CD4-positive, alpha-beta T cell (primary cell): ENCODE measurements around the gene FUS. TPM values are rescaled to one million over a fixed set of nuclear protein-coding genes. Genes with fewer than 3 reads are reported as not detected.
A peak's percentile ranks its signal among the peaks of the same experiment; 100 is the strongest.

Experiments
- ATAC-seq: fragments of 200-7000 bp; cut with Tn5 transposase; one replicate; pipeline ENCODE4 v1.10.0; 2022; ENCODE audit warnings: mild to moderate bottlenecking; ENCODE audit not compliant: poor library complexity
- CTCF ChIA-PET: fragments of 350-600 bp; sonication (Branson Sonifier 250); formaldehyde crosslinking; loops from one replicate; lab custom pipeline; 2021; ENCODE audit warnings: antibody characterized with exemption, inconsistent platforms; lab: Charles Lee
- POLR2A ChIA-PET: fragments of 350-600 bp; sonication (Branson Sonifier 250); formaldehyde crosslinking; loops from one replicate; lab custom pipeline; 2021; ENCODE audit warnings: antibody characterized with exemption, inconsistent platforms; lab: Charles Lee
- DNase-seq, 14 experiments: peaks; one replicate each; pipeline ENCODE4 v3.0.0-alpha.2; 2013 to 2020; ENCODE audit warnings: mixed read lengths in 2 of 14
- H3K27ac ChIP-seq, 2 donors: one replicate each; pipeline versions ENCODE4 v1.5.1 to v1.7.0; 2013; ENCODE audit warnings: low read length in 2 of 2, low read depth in 1 of 2, mild to moderate bottlenecking in 1 of 2
- H3K27me3 ChIP-seq, 2 experiments: 1 replicate in 1 of 2; 2 replicates in 1 of 2; pipeline versions ENCODE4 v1.6.1 to v1.7.0; 2013; ENCODE audit warnings: low read length in 2 of 2, control low read depth in 1 of 2, mild to moderate bottlenecking in 1 of 2, moderate library complexity in 1 of 2; ENCODE audit not compliant: insufficient read depth in 2 of 2, control insufficient read depth in 1 of 2
- H3K36me3 ChIP-seq: one replicate; pipeline ENCODE4 v1.6.1; 2013; ENCODE audit warnings: low read length, control low read depth; ENCODE audit not compliant: insufficient read depth
- H3K4me1 ChIP-seq: one replicate; pipeline ENCODE4 v1.6.1; 2013; ENCODE audit warnings: low read length, control low read depth; ENCODE audit not compliant: insufficient read depth
- H3K4me3 ChIP-seq: one replicate; pipeline ENCODE4 v1.5.1; 2013; ENCODE audit warnings: mild to moderate bottlenecking, low read length, moderate library complexity
- H3K9me3 ChIP-seq, 2 experiments: 1 replicate in 1 of 2; 2 replicates in 1 of 2; pipeline versions ENCODE4 v1.6.1 to v1.7.0; 2013; ENCODE audit warnings: low read length in 2 of 2, mild to moderate bottlenecking in 2 of 2, control low read depth in 1 of 2, moderate library complexity in 1 of 2; ENCODE audit not compliant: control insufficient read depth in 1 of 2, insufficient read depth in 1 of 2
- H3K27ac Mint-ChIP-seq: one replicate; pipeline ENCODE4 v1.8.0; 2020; ENCODE audit warnings: mixed read lengths
- H3K27me3 Mint-ChIP-seq: one replicate; pipeline ENCODE4 v1.8.0; 2021; ENCODE audit warnings: mixed read lengths
- H3K36me3 Mint-ChIP-seq: one replicate; pipeline ENCODE4 v1.8.0; 2021; ENCODE audit warnings: low read depth, mixed read lengths
- H3K4me1 Mint-ChIP-seq: one replicate; pipeline ENCODE4 v1.8.0; 2021; ENCODE audit warnings: low read depth, mixed read lengths
- H3K4me3 Mint-ChIP-seq: one replicate; pipeline ENCODE4 v1.8.0; 2020; ENCODE audit warnings: mild to moderate bottlenecking, mixed read lengths
- H3K9me3 Mint-ChIP-seq: one replicate; pipeline ENCODE4 v1.8.0; 2020; ENCODE audit warnings: mixed read lengths
- intact Hi-C, 2 experiments: fragments of 100-400 bp; cut with DNase I in 1 of 2; cut with micrococcal nuclease in 1 of 2; formaldehyde crosslinking; loops; one replicate each; pipeline versions ENCODE4 v1.15.1 to v1.9.0; 2023 to 2025; cut with DNase I, micrococcal nuclease
- total RNA-seq, 174 experiments: library from RNA in 2 of 174; stranded (reverse) in 2 of 174; gene quantifications; one replicate each; pipeline ENCODE4 v1.2.3 and lab custom pipeline; 2021 to 2026
- TF ChIP-seq, protein P1 (sequence below): fragments of 200-600 bp; IDR thresholded peaks from one replicate; pipeline ENCODE4 v1.8.0; 2022; ENCODE audit warnings: antibody characterized with exemption, mild to moderate bottlenecking

Gene FUS
- total RNA-seq, 2 experiments from 2014 or later: 699 to 733 TPM

DNA sequence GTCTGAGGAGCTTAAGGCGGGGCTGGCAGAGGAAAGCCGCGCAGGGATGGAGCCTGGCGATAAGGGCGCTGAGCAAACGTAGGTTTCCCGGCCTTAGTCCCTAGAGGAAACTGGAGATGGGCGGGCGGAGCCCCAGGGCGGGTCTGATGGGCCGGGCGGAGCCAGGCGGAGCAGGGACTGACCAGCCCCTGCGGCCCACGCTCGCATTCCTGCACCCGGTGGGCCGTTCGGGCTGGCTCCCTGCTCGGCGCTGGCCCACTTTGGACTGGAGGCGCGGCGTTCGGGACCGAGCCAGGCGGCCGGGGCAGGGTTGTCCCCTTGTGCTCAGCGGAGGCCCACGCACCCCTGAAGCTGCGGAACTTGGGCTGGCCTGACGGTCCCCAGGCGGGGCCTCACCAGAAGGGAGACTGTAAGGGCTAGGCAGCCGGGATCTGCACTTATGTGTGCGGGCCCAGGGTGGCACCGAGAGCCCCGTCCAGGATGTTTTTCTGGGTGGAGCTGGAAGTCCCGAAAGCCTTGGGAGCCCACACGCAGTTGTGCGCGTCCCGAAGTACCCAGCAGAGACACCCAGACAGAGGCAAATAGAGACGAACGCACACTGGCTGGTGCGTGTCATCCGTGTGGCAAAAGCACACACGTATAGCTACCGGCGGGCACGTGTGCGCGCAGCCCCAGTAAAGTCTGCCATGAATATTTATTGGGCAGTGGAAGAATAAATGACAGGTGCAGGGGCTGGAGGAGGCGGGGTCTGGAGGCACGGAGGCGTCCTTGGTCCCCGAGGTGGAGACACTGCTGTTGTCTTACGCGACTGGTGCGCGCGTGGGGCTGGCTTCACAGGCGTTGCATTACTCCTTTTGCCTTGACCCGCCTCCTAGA lies 35.6 kb downstream of the FUS start:
- Mint-ChIP-seq H3K27ac (no peak overlapping the region), H3K36me3 (no peaks in the 10 kb centered on the region), H3K9me3 (no peaks in the 10 kb centered on the region), H3K27me3 (peaks cover 51% of the 10 kb centered on the region), H3K4me1 (peaks cover 16% of the 10 kb centered on the region), H3K4me3 (peak overlapping the region; percentile 76)
- peak in 4 of 14 experiments; percentile 16 to 55 (median 35) for DNase-seq
- peak; percentile 79 for ATAC-seq
- Histone ChIP-seq H3K27ac (no peak overlapping the region), H3K4me3 (peak overlapping the region; percentile 38), H3K9me3 (peaks cover 0 to 17% of the 10 kb centered on the region in 2 experiments), H3K36me3 (no peaks in the 10 kb centered on the region), H3K4me1 (peaks cover 25% of the 10 kb centered on the region), H3K27me3 (peaks cover 38 to 49% of the 10 kb centered on the region in 2 experiments)
- intact Hi-C loops: no loop called here
- TF ChIP-seq, protein P1, sequence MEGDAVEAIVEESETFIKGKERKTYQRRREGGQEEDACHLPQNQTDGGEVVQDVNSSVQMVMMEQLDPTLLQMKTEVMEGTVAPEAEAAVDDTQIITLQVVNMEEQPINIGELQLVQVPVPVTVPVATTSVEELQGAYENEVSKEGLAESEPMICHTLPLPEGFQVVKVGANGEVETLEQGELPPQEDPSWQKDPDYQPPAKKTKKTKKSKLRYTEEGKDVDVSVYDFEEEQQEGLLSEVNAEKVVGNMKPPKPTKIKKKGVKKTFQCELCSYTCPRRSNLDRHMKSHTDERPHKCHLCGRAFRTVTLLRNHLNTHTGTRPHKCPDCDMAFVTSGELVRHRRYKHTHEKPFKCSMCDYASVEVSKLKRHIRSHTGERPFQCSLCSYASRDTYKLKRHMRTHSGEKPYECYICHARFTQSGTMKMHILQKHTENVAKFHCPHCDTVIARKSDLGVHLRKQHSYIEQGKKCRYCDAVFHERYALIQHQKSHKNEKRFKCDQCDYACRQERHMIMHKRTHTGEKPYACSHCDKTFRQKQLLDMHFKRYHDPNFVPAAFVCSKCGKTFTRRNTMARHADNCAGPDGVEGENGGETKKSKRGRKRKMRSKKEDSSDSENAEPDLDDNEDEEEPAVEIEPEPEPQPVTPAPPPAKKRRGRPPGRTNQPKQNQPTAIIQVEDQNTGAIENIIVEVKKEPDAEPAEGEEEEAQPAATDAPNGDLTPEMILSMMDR: no peak
- POLR2A ChIA-PET: interaction anchor here (0.7 to 3.3 kb wide), 5 partner anchors 14 to 36 kb away, joined by 3 to 24 read pairs (median 4); partner anchors contain the start of genes FUS and PYCARD
- CTCF ChIA-PET: interaction anchor here (0.5 to 1.2 kb wide), 2 partner anchors 59 to 73 kb away, joined by 3 read pairs; no protein-coding TSS in a partner anchor

DNA sequence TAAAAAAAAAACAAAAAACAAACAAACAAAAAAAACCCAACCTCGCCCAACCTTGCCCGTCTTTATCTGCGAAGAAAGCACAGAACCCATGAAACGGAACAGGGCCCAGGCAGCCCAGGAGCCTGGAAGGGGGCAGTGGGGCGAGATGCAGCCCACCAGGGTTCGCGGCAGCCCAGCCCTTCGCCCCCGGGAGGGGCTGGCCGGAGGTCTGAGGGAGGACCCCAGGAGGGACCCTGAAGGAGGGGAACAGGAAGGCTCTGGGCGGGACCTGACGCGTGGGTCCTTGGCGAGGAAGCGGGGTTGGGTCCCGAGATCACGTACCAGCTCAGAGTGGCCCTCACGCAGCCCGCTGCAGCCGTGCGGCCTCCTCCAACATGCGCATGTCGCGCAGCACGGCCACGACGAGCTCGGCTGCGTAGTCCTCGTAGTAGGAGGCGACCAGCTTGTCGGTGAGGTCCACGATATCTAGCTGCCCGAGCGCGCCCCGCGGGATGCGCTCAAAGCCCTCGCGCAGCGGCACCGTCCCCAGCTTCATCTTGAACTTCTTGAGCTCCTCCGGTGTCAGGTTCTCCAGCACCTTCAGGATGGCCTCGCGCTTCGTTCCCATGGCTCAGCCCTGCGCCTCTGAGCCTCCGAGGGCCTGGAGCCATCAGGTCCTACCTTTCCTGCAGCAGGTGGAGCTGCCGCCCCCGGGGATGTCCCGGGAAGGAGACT lies 36.6 kb downstream of the FUS start, which contains the start of gene PYDC1:
TSS of gene PYDC1 (minus strand) at position 714 of the 714 bp plus-strand sequence. CDS start at position 607, 107 bp downstream.
- TF ChIP-seq, protein P1: no peak
- POLR2A ChIA-PET: interaction anchor here (0.6 to 3.3 kb wide), 4 partner anchors 14 to 403 kb away, joined by 4 to 24 read pairs (median 12); partner anchors contain the start of genes FUS and PYCARD
- DNase-seq (peak in 2 of 14 experiments; percentile 16 to 40), ATAC-seq (no peak)
- CTCF ChIA-PET: interaction anchor here (0.5 to 1.2 kb wide), 2 partner anchors 60 to 74 kb away, joined by 3 read pairs; no protein-coding TSS in a partner anchor
- Histone ChIP-seq H3K27me3 (peaks cover 40 to 49% of the 10 kb centered on the region in 2 experiments), H3K9me3 (peaks cover 0 to 17% of the 10 kb centered on the region in 2 experiments), H3K27ac (no peak within 1 kb of the TSS), H3K36me3 (no peaks in the 10 kb centered on the region), H3K4me1 (peaks cover 25% of the 10 kb centered on the region), H3K4me3 (peak within 1 kb of the TSS; percentile 38)
- H3K36me3 Mint-ChIP-seq: no peaks in the 10 kb centered on the region
- intact Hi-C loops: no loop called here
- H3K27ac Mint-ChIP-seq: no peak within 1 kb of the TSS
- H3K9me3 Mint-ChIP-seq: no peaks in the 10 kb centered on the region
- peak within 1 kb of the TSS; percentile 75 for H3K4me3 Mint-ChIP-seq
- H3K27me3 Mint-ChIP-seq: peaks cover 60% of the 10 kb centered on the region
- H3K4me1 Mint-ChIP-seq: peaks cover 16% of the 10 kb centered on the region

DNA sequence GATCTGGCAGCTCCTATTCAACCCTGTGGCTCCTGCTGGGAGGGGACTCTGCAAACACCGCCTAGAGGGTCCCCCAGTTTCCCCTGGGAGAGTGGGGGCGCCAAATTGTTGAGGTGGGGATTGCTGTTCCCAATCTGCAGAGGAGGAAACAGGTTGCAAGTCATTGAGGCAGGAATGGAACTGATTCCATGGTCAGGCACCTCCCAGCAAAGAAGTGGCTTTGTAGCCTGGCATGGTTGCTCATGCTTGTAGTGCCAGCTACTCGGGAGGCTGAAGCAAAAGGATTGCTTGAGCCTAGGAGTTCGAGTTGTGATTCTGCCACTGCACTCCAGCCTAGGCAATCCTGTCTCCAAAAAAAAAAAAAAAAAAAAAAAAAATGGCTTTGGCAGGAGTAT lies 37.2 kb downstream of the FUS start:
- ChIA-PET POLR2A (interaction anchor here (0.6 to 1.8 kb wide), 3 partner anchors 15 to 403 kb away, joined by 4 to 15 read pairs (median 8); partner anchors contain the start of genes FUS and PYCARD), CTCF (no interaction called here)
- Histone ChIP-seq H3K27me3 (peaks cover 40 to 49% of the 10 kb centered on the region in 2 experiments), H3K4me3 (peak overlapping the region; percentile 38), H3K4me1 (peaks cover 25% of the 10 kb centered on the region), H3K27ac (no peak overlapping the region), H3K9me3 (peaks cover 0 to 17% of the 10 kb centered on the region in 2 experiments), H3K36me3 (no peaks in the 10 kb centered on the region)
- intact Hi-C loops: no loop called here
- DNase-seq (no peak), ATAC-seq (no peak)
- no peak overlapping the region for H3K27ac Mint-ChIP-seq
- no peak overlapping the region for H3K4me3 Mint-ChIP-seq
- no peaks in the 10 kb centered on the region for H3K9me3 Mint-ChIP-seq
- TF ChIP-seq, protein P1: no peak
- H3K27me3 Mint-ChIP-seq: peaks cover 60% of the 10 kb centered on the region
- H3K36me3 Mint-ChIP-seq: no peaks in the 10 kb centered on the region
- H3K4me1 Mint-ChIP-seq: peaks cover 16% of the 10 kb centered on the region
